HepG2 (cell line): Measurements from ENCODE around the gene MSI2. TPM values are rescaled to one million over a fixed set of nuclear protein-coding genes. Genes with fewer than 3 reads are reported as not detected.

Experiments
- CBX2 ChIP-seq, 2 experiments: fragments of 200-600 bp in 1 of 2; sonication (generic); formaldehyde crosslinking in 1 of 2; IDR thresholded peaks; 2 replicates each; pipeline versions ENCODE4 v1.7.0 to v1.8.1; 2018 to 2022; ENCODE audit warnings: low read depth in 2 of 2, low read length in 1 of 2, mild to moderate bottlenecking in 1 of 2, missing genetic modification reagents in 1 of 2
- GMEB1 ChIP-seq: sonication (generic); formaldehyde crosslinking; IDR thresholded peaks from 2 replicates; pipeline ENCODE4 v1.5.1; 2020; ENCODE audit warnings: missing genetic modification reagents, mild to moderate bottlenecking, borderline replicate concordance
- HNRNPLL ChIP-seq: fragments of 200-400 bp; formaldehyde crosslinking; IDR thresholded peaks from 2 replicates; pipeline ENCODE4 v1.6.1; 2017; ENCODE audit warnings: mild to moderate bottlenecking, low read depth, low read length; ENCODE audit not compliant: poor library complexity, severe bottlenecking
- NR3C1 ChIP-seq: sonication (generic); formaldehyde crosslinking; IDR thresholded peaks from 2 replicates; pipeline ENCODE4 v1.4.0; 2020; ENCODE audit warnings: missing genetic modification reagents
- PCBP1 ChIP-seq: fragments of 200-400 bp; formaldehyde crosslinking; IDR thresholded peaks from 2 replicates; pipeline ENCODE4 v1.6.1; 2017; ENCODE audit warnings: mild to moderate bottlenecking, low read depth, low read length, borderline replicate concordance
- REXO4 ChIP-seq: sonication (generic); formaldehyde crosslinking; IDR thresholded peaks from 2 replicates; pipeline ENCODE4 v1.8.0; 2022; ENCODE audit warnings: missing genetic modification reagents, mild to moderate bottlenecking, borderline replicate concordance
- RFXAP ChIP-seq: sonication (generic); formaldehyde crosslinking; IDR thresholded peaks from 2 replicates; pipeline ENCODE4 v1.4.0; 2020; ENCODE audit warnings: missing genetic modification reagents, borderline replicate concordance
- SAP130 ChIP-seq: IDR thresholded peaks from 2 replicates; pipeline ENCODE4 v1.6.1; 2016; ENCODE audit warnings: low read depth
- SRSF9 ChIP-seq: fragments of 200-400 bp; formaldehyde crosslinking; IDR thresholded peaks from 2 replicates; pipeline ENCODE4 v1.6.1; 2018; ENCODE audit warnings: borderline replicate concordance, mild to moderate bottlenecking, low read depth, low read length; ENCODE audit not compliant: insufficient read depth, poor library complexity, severe bottlenecking
- ZBTB4 ChIP-seq: sonication (generic); formaldehyde crosslinking; IDR thresholded peaks from 2 replicates; pipeline ENCODE4 v1.4.0; 2020; ENCODE audit warnings: missing genetic modification reagents, mild to moderate bottlenecking, borderline replicate concordance
- ZNF44 ChIP-seq: sonication (generic); formaldehyde crosslinking; IDR thresholded peaks from 2 replicates; pipeline ENCODE4 v1.5.1; 2020; ENCODE audit warnings: mild to moderate bottlenecking, missing genetic modification reagents
- ZNF577 ChIP-seq: sonication (generic); formaldehyde crosslinking; IDR thresholded peaks from 2 replicates; pipeline ENCODE4 v1.4.0; 2020; ENCODE audit warnings: mild to moderate bottlenecking, low read depth, missing genetic modification reagents, borderline replicate concordance
- ZNF598 ChIP-seq: sonication (generic); formaldehyde crosslinking; IDR thresholded peaks from 2 replicates; pipeline ENCODE4 v1.5.1; 2020; ENCODE audit warnings: mild to moderate bottlenecking, missing genetic modification reagents, borderline replicate concordance
- ZNF772 ChIP-seq: sonication (generic); formaldehyde crosslinking; IDR thresholded peaks from 2 replicates; pipeline ENCODE4 v1.5.0; 2020; ENCODE audit warnings: mild to moderate bottlenecking, missing genetic modification reagents
- ZNF777 ChIP-seq: sonication (generic); formaldehyde crosslinking; IDR thresholded peaks from 2 replicates; pipeline ENCODE4 v1.4.0; 2020; ENCODE audit warnings: missing genetic modification reagents
- ZSCAN12 ChIP-seq: sonication (generic); formaldehyde crosslinking; IDR thresholded peaks from 2 replicates; pipeline ENCODE4 v1.9.0; 2021; ENCODE audit warnings: mild to moderate bottlenecking, missing genetic modification reagents
- polyA plus RNA-seq, 8 experiments: library from polyadenylated mRNA; depleted of rRNA in 3 of 8; stranded (reverse) in 7 of 8; unstranded in 1 of 8; fragments of >200 nt; fragmentation: Illumina TruSeq in 4 of 8; extraction: Trizol in 4 of 8; gene quantifications; 2 replicates each; pipeline versions ENCODE4 v1.2.1 to v1.2.3, GENCODE V29; 2011 to 2016; ENCODE audit warnings: low read depth in 4 of 8, missing spikeins in 1 of 8, mixed read lengths in 1 of 8; ENCODE audit not compliant: insufficient read depth in 1 of 8
- total RNA-seq, 5 experiments: library from RNA; depleted of rRNA; stranded (reverse); fragments of >200 nt; fragmentation: Illumina TruSeq; extraction: Trizol; gene quantifications; 2 replicates each; pipeline ENCODE4 v1.2.3, GENCODE V29; 2016; ENCODE audit warnings: low read depth in 1 of 5
- TF ChIP-seq, protein P1 (sequence below): sonication (generic); formaldehyde crosslinking; IDR thresholded peaks from 2 replicates; pipeline ENCODE4 v1.4.0; 2020; ENCODE audit warnings: missing genetic modification reagents
- TF ChIP-seq, protein P2 (sequence below): sonication (generic); formaldehyde crosslinking; IDR thresholded peaks from 2 replicates; pipeline ENCODE4 v1.5.0; 2020; ENCODE audit warnings: mild to moderate bottlenecking, missing genetic modification reagents, borderline replicate concordance

Gene MSI2
- total and polyA plus RNA-seq, 2 of the 13 experiments (the other 11 are each of a cell fraction or from before 2014, with no cell fraction given), result 77.5 to 78.4 TPM

GRCh38 chr17:57537524-57538410, 281.4 kb downstream of the MSI2 start (continued):
- no peak for TF ChIP-seq SRSF9
- no peak for TF ChIP-seq ZNF577
- TF ChIP-seq ZNF772 (CRISPR knock-in tag), result no peak
- no peak for TF ChIP-seq ZSCAN12 (CRISPR knock-in tag)
- TF ChIP-seq, protein P1, sequence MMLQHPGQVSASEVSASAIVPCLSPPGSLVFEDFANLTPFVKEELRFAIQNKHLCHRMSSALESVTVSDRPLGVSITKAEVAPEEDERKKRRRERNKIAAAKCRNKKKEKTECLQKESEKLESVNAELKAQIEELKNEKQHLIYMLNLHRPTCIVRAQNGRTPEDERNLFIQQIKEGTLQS, result no peak
- no peak for TF ChIP-seq REXO4 (CRISPR knock-in tag)
- TF ChIP-seq, protein P2, sequence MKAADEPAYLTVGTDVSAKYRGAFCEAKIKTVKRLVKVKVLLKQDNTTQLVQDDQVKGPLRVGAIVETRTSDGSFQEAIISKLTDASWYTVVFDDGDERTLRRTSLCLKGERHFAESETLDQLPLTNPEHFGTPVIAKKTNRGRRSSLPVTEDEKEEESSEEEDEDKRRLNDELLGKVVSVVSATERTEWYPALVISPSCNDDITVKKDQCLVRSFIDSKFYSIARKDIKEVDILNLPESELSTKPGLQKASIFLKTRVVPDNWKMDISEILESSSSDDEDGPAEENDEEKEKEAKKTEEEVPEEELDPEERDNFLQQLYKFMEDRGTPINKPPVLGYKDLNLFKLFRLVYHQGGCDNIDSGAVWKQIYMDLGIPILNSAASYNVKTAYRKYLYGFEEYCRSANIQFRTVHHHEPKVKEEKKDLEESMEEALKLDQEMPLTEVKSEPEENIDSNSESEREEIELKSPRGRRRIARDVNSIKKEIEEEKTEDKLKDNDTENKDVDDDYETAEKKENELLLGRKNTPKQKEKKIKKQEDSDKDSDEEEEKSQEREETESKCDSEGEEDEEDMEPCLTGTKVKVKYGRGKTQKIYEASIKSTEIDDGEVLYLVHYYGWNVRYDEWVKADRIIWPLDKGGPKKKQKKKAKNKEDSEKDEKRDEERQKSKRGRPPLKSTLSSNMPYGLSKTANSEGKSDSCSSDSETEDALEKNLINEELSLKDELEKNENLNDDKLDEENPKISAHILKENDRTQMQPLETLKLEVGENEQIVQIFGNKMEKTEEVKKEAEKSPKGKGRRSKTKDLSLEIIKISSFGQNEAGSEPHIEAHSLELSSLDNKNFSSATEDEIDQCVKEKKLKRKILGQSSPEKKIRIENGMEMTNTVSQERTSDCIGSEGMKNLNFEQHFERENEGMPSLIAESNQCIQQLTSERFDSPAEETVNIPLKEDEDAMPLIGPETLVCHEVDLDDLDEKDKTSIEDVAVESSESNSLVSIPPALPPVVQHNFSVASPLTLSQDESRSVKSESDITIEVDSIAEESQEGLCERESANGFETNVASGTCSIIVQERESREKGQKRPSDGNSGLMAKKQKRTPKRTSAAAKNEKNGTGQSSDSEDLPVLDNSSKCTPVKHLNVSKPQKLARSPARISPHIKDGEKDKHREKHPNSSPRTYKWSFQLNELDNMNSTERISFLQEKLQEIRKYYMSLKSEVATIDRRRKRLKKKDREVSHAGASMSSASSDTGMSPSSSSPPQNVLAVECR, result no peak
- 0 out of 2 replicates have a peak, but pooled peaks have one; percentile 29 for TF ChIP-seq GMEB1 (CRISPR knock-in tag)
- TF ChIP-seq HNRNPLL, result peak; percentile 25
- 0 out of 2 replicates have a peak, but pooled peaks have one; percentile 13 for TF ChIP-seq ZNF598
- TF ChIP-seq ZNF777 (CRISPR knock-in tag), result no peak
- no peak for TF ChIP-seq NR3C1
- peak; percentile 43; the same call in 1 of the 2 replicates for TF ChIP-seq SAP130 (CRISPR knock-in tag)
- TF ChIP-seq RFXAP (CRISPR knock-in tag), result no peak
- no peak for TF ChIP-seq ZNF44 (CRISPR knock-in tag)
- TF ChIP-seq ZBTB4, result peak; percentile 67; the same call in 1 of the 2 replicates
- no peak for TF ChIP-seq CBX2 (IDR thresholded peaks at IDR 0.05; ENCODE audit: low read depth, low read length)
- no peak for TF ChIP-seq CBX2 (CRISPR knock-in tag; IDR thresholded peaks at IDR 0.05; ENCODE audit: low read depth)
- TF ChIP-seq PCBP1, result no peak
